Activated T-cell treated with anti-CD3 and anti-CD28 coated beads, Interleukin-2, amount 50 U/mL, for 72 hours (primary cell): ENCODE data around the gene BMI1. TPM values are rescaled to one million over a fixed set of nuclear protein-coding genes. Genes with fewer than 3 reads are reported as not detected.

Source experiments
- ATAC-seq, 2 donors: fragments of 150-1000 bp; cut with Tn5 transposase; replicated peaks in 1 of 2; 2 replicates each; pipeline ENCODE4 v1.10.0; 2021; ENCODE audit warnings: moderate library complexity in 2 of 2, mild to moderate bottlenecking in 1 of 2
- DNase-seq, 2 donors: peaks; one replicate each; pipeline ENCODE4 v3.0.0; 2021 to 2022; ENCODE audit warnings: mixed read lengths in 1 of 2
- H3K27ac Mint-ChIP-seq: one replicate; pipeline ENCODE4 v1.8.0; 2022; ENCODE audit warnings: mild to moderate bottlenecking, moderate library complexity, mixed read lengths
- H3K27me3 Mint-ChIP-seq: one replicate; pipeline ENCODE4 v1.8.0; 2022; ENCODE audit warnings: low read depth, mixed read lengths
- H3K36me3 Mint-ChIP-seq, 2 donors: one replicate each; pipeline ENCODE4 v1.8.0; 2022; ENCODE audit warnings: mixed read lengths in 2 of 2, mild to moderate bottlenecking in 1 of 2; ENCODE audit not compliant: insufficient read depth in 2 of 2
- H3K4me1 Mint-ChIP-seq: one replicate; pipeline ENCODE4 v1.8.0; 2022; ENCODE audit warnings: low read depth, mixed read lengths
- H3K4me3 Mint-ChIP-seq, 2 donors: one replicate each; pipeline ENCODE4 v1.8.0; 2022; ENCODE audit warnings: mild to moderate bottlenecking in 2 of 2, mixed read lengths in 2 of 2, moderate library complexity in 2 of 2
- H3K9me3 Mint-ChIP-seq, 2 donors: one replicate each; pipeline ENCODE4 v1.8.0; 2022; ENCODE audit warnings: mixed read lengths in 2 of 2
- total RNA-seq, 2 donors: library from RNA; stranded (reverse); gene quantifications; one replicate each; pipeline ENCODE4 v1.2.3, GENCODE V29; 2022

BMI1 gene
- total RNA-seq, 2 donors from 2014 or later, result 83.4 to 87.5 TPM

- H3K27me3 Mint-ChIP-seq, result peaks cover 46% of the 10 kb centered on the region
- H3K9me3 Mint-ChIP-seq, result no peaks in the 10 kb centered on the region
- ATAC-seq (peak; percentile 76 to 78), DNase-seq (peak; percentile 77)
- peak overlapping the region; percentile 91 to 95 for H3K4me3 Mint-ChIP-seq
- peaks cover 5 to 8% of the 10 kb centered on the region in 2 donors for H3K36me3 Mint-ChIP-seq
- H3K27ac Mint-ChIP-seq, result peak overlapping the region; percentile 27
- peaks cover 58% of the 10 kb centered on the region for H3K4me1 Mint-ChIP-seq
Observed at GRCh38 chr10:22335173-22335933, 14.5 kb downstream of the BMI1 start.

GRCh38 chr10:22338185-22338900, 17.4 kb downstream of the BMI1 start:
- no peak for ATAC-seq
- Mint-ChIP-seq H3K36me3 (peaks cover 4 to 7% of the 10 kb centered on the region in 2 donors), H3K27me3 (peaks cover 60% of the 10 kb centered on the region), H3K4me3 (peak overlapping the region; percentile 27 to 96), H3K4me1 (peaks cover 58% of the 10 kb centered on the region), H3K27ac (peak overlapping the region; percentile 73), H3K9me3 (no peaks in the 10 kb centered on the region)
- DNase-seq, result no peak

- Mint-ChIP-seq H3K27ac (peak overlapping the region; percentile 97), H3K36me3 (peaks cover 0 to 3% of the 10 kb centered on the region in 2 donors), H3K4me3 (peak overlapping the region; percentile 27 to 96), H3K9me3 (no peaks in the 10 kb centered on the region), H3K27me3 (peaks cover 60% of the 10 kb centered on the region), H3K4me1 (peaks cover 55% of the 10 kb centered on the region)
- no peak for DNase-seq
- no peak for ATAC-seq
Observed at GRCh38 chr10:22338931-22339330, 18.0 kb downstream of the BMI1 start.

GRCh38 chr10:22339761-22340328, 18.9 kb downstream of the BMI1 start:
- Mint-ChIP-seq H3K27me3 (peaks cover 68% of the 10 kb centered on the region), H3K4me1 (peaks cover 63% of the 10 kb centered on the region), H3K36me3 (peaks cover 0 to 4% of the 10 kb centered on the region in 2 donors), H3K4me3 (peak overlapping the region; percentile 85 to 96), H3K27ac (peak overlapping the region; percentile 97), H3K9me3 (no peaks in the 10 kb centered on the region)
- no peak for DNase-seq
- peak; percentile 2 to 5 for ATAC-seq

GRCh38 chr10:22340329-22341189, 19.7 kb downstream of the BMI1 start:
- peak overlapping the region; percentile 85 to 96 for H3K4me3 Mint-ChIP-seq
- peaks cover 72% of the 10 kb centered on the region for H3K27me3 Mint-ChIP-seq
- H3K36me3 Mint-ChIP-seq, result peaks cover 0 to 2% of the 10 kb centered on the region in 2 donors
- peak overlapping the region; percentile 97 for H3K27ac Mint-ChIP-seq
- DNase-seq (peak; percentile 73 to 81), ATAC-seq (peak; percentile 60 to 64)
- peaks cover 64% of the 10 kb centered on the region for H3K4me1 Mint-ChIP-seq
- H3K9me3 Mint-ChIP-seq, result no peaks in the 10 kb centered on the region

GRCh38 chr10:22341190-22341925, 20.5 kb downstream of the BMI1 start:
- peaks cover 1 to 3% of the 10 kb centered on the region in 2 donors for H3K36me3 Mint-ChIP-seq
- peaks cover 59% of the 10 kb centered on the region for H3K4me1 Mint-ChIP-seq
- H3K27me3 Mint-ChIP-seq, result peaks cover 79% of the 10 kb centered on the region
- peaks cover 0 to under 1% of the 10 kb centered on the region in 2 donors for H3K9me3 Mint-ChIP-seq
- H3K4me3 Mint-ChIP-seq, result peak overlapping the region; percentile 75 to 78
- peak; percentile 2 to 14 for ATAC-seq
- H3K27ac Mint-ChIP-seq, result no peak overlapping the region
- no peak for DNase-seq

- no peak for ATAC-seq
- DNase-seq, result no peak
- Mint-ChIP-seq H3K27ac (no peak overlapping the region), H3K4me1 (peaks cover 54% of the 10 kb centered on the region), H3K36me3 (peaks cover 2 to 5% of the 10 kb centered on the region in 2 donors), H3K9me3 (peaks cover 0 to 2% of the 10 kb centered on the region in 2 donors), H3K4me3 (peak overlapping the region; percentile 75 to 78), H3K27me3 (peaks cover 81% of the 10 kb centered on the region)
Observed at GRCh38 chr10:22341926-22342196, 21.0 kb downstream of the BMI1 start.

- no peak overlapping the region for H3K27ac Mint-ChIP-seq
Observed at GRCh38 chr10:22342421-22342820, 21.5 kb downstream of the BMI1 start.

GRCh38 chr10:22343731-22344130, 22.8 kb downstream of the BMI1 start:
- Mint-ChIP-seq H3K36me3 (peaks cover 5% of the 10 kb centered on the region in 2 donors), H3K27ac (no peak overlapping the region), H3K27me3 (peaks cover 68% of the 10 kb centered on the region), H3K4me3 (no peak overlapping the region), H3K9me3 (peaks cover 0 to 2% of the 10 kb centered on the region in 2 donors), H3K4me1 (peaks cover 40% of the 10 kb centered on the region)
- no peak for ATAC-seq
- DNase-seq, result no peak

More at GRCh38 chr10:22342421-22342820, 21.5 kb downstream of the BMI1 start:
- Mint-ChIP-seq H3K4me1 (peaks cover 49% of the 10 kb centered on the region), H3K9me3 (peaks cover 0 to 2% of the 10 kb centered on the region in 2 donors), H3K27me3 (peaks cover 81% of the 10 kb centered on the region), H3K36me3 (peaks cover 5% of the 10 kb centered on the region in 2 donors), H3K4me3 (no peak overlapping the region)
- no peak for DNase-seq
- no peak for ATAC-seq

GRCh38 chr10:22344249-22344648, 23.4 kb downstream of the BMI1 start:
- peaks cover 0 to 2% of the 10 kb centered on the region in 2 donors for H3K9me3 Mint-ChIP-seq
- no peak for ATAC-seq
- H3K36me3 Mint-ChIP-seq, result peaks cover 5% of the 10 kb centered on the region in 2 donors
- H3K4me3 Mint-ChIP-seq, result peak overlapping the region; percentile 82 to 92
- H3K27ac Mint-ChIP-seq, result peak overlapping the region; percentile 72
- peaks cover 63% of the 10 kb centered on the region for H3K27me3 Mint-ChIP-seq
- no peak for DNase-seq
- peaks cover 35% of the 10 kb centered on the region for H3K4me1 Mint-ChIP-seq

GRCh38 chr10:22344781-22345300, 23.9 kb downstream of the BMI1 start:
- H3K27me3 Mint-ChIP-seq, result peaks cover 59% of the 10 kb centered on the region
- H3K9me3 Mint-ChIP-seq, result peaks cover 0 to 2% of the 10 kb centered on the region in 2 donors
- peaks cover 29% of the 10 kb centered on the region for H3K4me1 Mint-ChIP-seq
- ATAC-seq (peak in 1 of 2 donors; percentile 1), DNase-seq (no peak)
- H3K36me3 Mint-ChIP-seq, result peaks cover 5% of the 10 kb centered on the region in 2 donors
- peak overlapping the region; percentile 72 for H3K27ac Mint-ChIP-seq
- peak overlapping the region; percentile 82 to 92 for H3K4me3 Mint-ChIP-seq
